HepG2 (cell line): ENCODE data around the gene PARK7. TPM values are rescaled to one million over a fixed set of nuclear protein-coding genes. Genes with fewer than 3 reads are reported as not detected.

ENCODE experiments used
- ATAC-seq: fragments of 200-7000 bp; cut with Tn5 transposase; 3 replicates; pipeline ENCODE4 v1.9.1; 2020; ENCODE audit warnings: mild to moderate bottlenecking, moderate library complexity
- BruUV-seq: library from RNA; stranded (reverse); fragments of 400-500 nt; replicated peaks from 2 replicates; lab custom pipeline; 2021; lab: Mats Ljungman, UMichigan
- CTCF ChIA-PET: fragments of 300-600 bp; formaldehyde crosslinking; extraction: SDS; loops from one replicate; lab custom pipeline; 2021; ENCODE audit warnings: low total read pairs, inconsistent platforms, low intra/inter-chr PET ratio; lab: Yijun Ruan, JAX
- POLR2A ChIA-PET: fragments of 350-600 bp; sonication (Branson Sonifier 250); formaldehyde crosslinking; loops from one replicate; lab custom pipeline; 2020; ENCODE audit warnings: antibody characterized with exemption, inconsistent platforms; lab: Yijun Ruan, JAX
- DNase-seq: peaks from one replicate; pipeline ENCODE4 v3.0.0-alpha.2; 2015; ENCODE audit warnings: low spot score
- FAIRE-seq: peaks from 3 replicates; lab custom pipeline; 2011; peaks lifted over from hg19 to GRCh38; lab: Jason Lieb, UNC
- H2AFZ ChIP-seq: one replicate; pipeline ENCODE4 v1.6.1; 2011; ENCODE audit warnings: low read length, inconsistent platforms
- H3K27ac ChIP-seq: fragments of 300-600 bp; 3 replicates; pipeline ENCODE4 v1.8.0; 2011; ENCODE audit warnings: mixed run types, mild to moderate bottlenecking, mixed read lengths, low read length, inconsistent platforms; ENCODE audit not compliant: insufficient read depth; ENCODE audit errors: extremely low read length
- H3K27me3 ChIP-seq, 2 experiments: fragments of 200-600 bp in 1 of 2; 2 replicates in 1 of 2; 3 replicates in 1 of 2; pipeline versions ENCODE4 v1.6.0 to v1.8.0; 2011; ENCODE audit warnings: low read length in 2 of 2, mild to moderate bottlenecking in 2 of 2, moderate library complexity in 2 of 2, inconsistent platforms in 1 of 2; ENCODE audit not compliant: insufficient read depth in 2 of 2, control insufficient read depth in 1 of 2
- H3K36me3 ChIP-seq, 2 experiments: fragments of 200-600 bp in 1 of 2; replicated peaks in 1 of 2; 2 replicates in 1 of 2; 3 replicates in 1 of 2; pipeline versions ENCODE4 v1.5.1 to v1.8.0; 2011; ENCODE audit warnings: low read length in 2 of 2, inconsistent platforms in 1 of 2; ENCODE audit not compliant: insufficient read depth in 2 of 2, control insufficient read depth in 1 of 2
- H3K4me1 ChIP-seq: 2 replicates; pipeline ENCODE4 v1.5.1; 2012; ENCODE audit warnings: low read length, inconsistent platforms; ENCODE audit not compliant: insufficient read depth
- H3K4me2 ChIP-seq: 2 replicates; pipeline ENCODE4 v1.6.0; 2011; ENCODE audit warnings: low read depth, low read length, inconsistent platforms
- H3K4me3 ChIP-seq, 3 experiments: fragments of 200-600 bp in 1 of 3; sonication (generic), shearing (Covaris generic) in 1 of 3; replicated peaks in 1 of 3; 2 replicates each; pipeline ENCODE4 v1.5.1; 2011 to 2016; ENCODE audit warnings: low read length in 3 of 3, inconsistent platforms in 2 of 3, low read depth in 2 of 3, mild to moderate bottlenecking in 2 of 3, control low read depth in 1 of 3, mixed read lengths in 1 of 3; ENCODE audit not compliant: insufficient read depth in 1 of 3
- H3K79me2 ChIP-seq: one replicate; pipeline ENCODE4 v1.6.1; 2011; ENCODE audit warnings: low read length, inconsistent platforms; ENCODE audit not compliant: insufficient read depth
- H3K9ac ChIP-seq: 2 replicates; pipeline ENCODE4 v1.6.0; 2011; ENCODE audit warnings: mild to moderate bottlenecking, low read depth, low read length, inconsistent platforms; ENCODE audit not compliant: insufficient read depth
- H3K9me3 ChIP-seq: 2 replicates; pipeline ENCODE4 v1.5.1; 2012; ENCODE audit warnings: mild to moderate bottlenecking, low read length
- H4K20me1 ChIP-seq: 2 replicates; pipeline ENCODE4 v1.6.0; 2011; ENCODE audit warnings: inconsistent platforms, mild to moderate bottlenecking, low read length, moderate library complexity; ENCODE audit not compliant: insufficient read depth
- AGO1 ChIP-seq: fragments of 200-400 bp; formaldehyde crosslinking; IDR thresholded peaks from 2 replicates; pipeline ENCODE4 v1.6.1; 2017; ENCODE audit warnings: mild to moderate bottlenecking, low read depth, low read length, moderate library complexity; ENCODE audit not compliant: poor library complexity, severe bottlenecking
- ATM ChIP-seq: fragments of 450-650 bp; IDR thresholded peaks from 2 replicates; pipeline ENCODE4 v1.7.1; 2017; ENCODE audit warnings: mild to moderate bottlenecking, borderline replicate concordance
- CEBPB ChIP-seq: IDR thresholded peaks from 2 replicates; pipeline ENCODE4 v1.6.1; 2011; ENCODE audit warnings: low read depth, low read length, improper control_type of control experiment, borderline replicate concordance
- FOXA1 ChIP-seq, 2 experiments: fragments of 450-650 bp in 1 of 2; sonication (generic) in 1 of 2; formaldehyde crosslinking in 1 of 2; IDR thresholded peaks; 2 replicates each; pipeline versions ENCODE4 v1.4.0 to v1.6.1; 2016 to 2020; ENCODE audit warnings: missing genetic modification reagents in 1 of 2
- KAT2B ChIP-seq: fragments of 150-350 bp; IDR thresholded peaks from 2 replicates; pipeline ENCODE4 v1.6.1; 2014; ENCODE audit warnings: low read depth, low read length, borderline replicate concordance
- KDM1A ChIP-seq: IDR thresholded peaks from 2 replicates; pipeline ENCODE4 v1.6.1; 2016; ENCODE audit warnings: missing compliant biosample characterization
- KDM2A ChIP-seq: sonication (generic); formaldehyde crosslinking; IDR thresholded peaks from 2 replicates; pipeline ENCODE4 v1.4.0; 2020; ENCODE audit warnings: low read depth, missing genetic modification reagents, borderline replicate concordance
- MAFF ChIP-seq: IDR thresholded peaks from 2 replicates; pipeline ENCODE4 v1.6.1; 2011; ENCODE audit warnings: low read depth, low read length, improper control_type of control experiment
- MAX ChIP-seq: IDR thresholded peaks from 2 replicates; pipeline ENCODE4 v1.6.1; 2012; ENCODE audit warnings: inconsistent platforms
- NONO ChIP-seq, 2 experiments: fragments of 450-650 bp in 1 of 2; sonication (generic) in 1 of 2; formaldehyde crosslinking in 1 of 2; IDR thresholded peaks in 1 of 2; conservative IDR thresholded peaks in 1 of 2; 2 replicates each; pipeline versions ENCODE4 v1.6.1 to v1.8.0; 2017 to 2022; ENCODE audit warnings: mild to moderate bottlenecking in 1 of 2, missing genetic modification reagents in 1 of 2, moderate library complexity in 1 of 2
- POLR2A ChIP-seq, 2 experiments: IDR thresholded peaks; 2 replicates each; pipeline ENCODE4 v1.6.1; 2011; ENCODE audit warnings: low read depth in 2 of 2, low read length in 2 of 2, mild to moderate bottlenecking in 1 of 2, moderate library complexity in 1 of 2; ENCODE audit not compliant: insufficient read depth in 1 of 2
- POLR2AphosphoS5 ChIP-seq: IDR thresholded peaks from 2 replicates; pipeline ENCODE4 v1.6.1; 2012; ENCODE audit warnings: low read depth, low read length
- POLR2G ChIP-seq: fragments of 200-400 bp; formaldehyde crosslinking; IDR thresholded peaks from 2 replicates; pipeline ENCODE4 v1.6.1; 2018; ENCODE audit warnings: mild to moderate bottlenecking, low read depth, low read length, moderate library complexity
- RARG ChIP-seq: sonication (generic); formaldehyde crosslinking; IDR thresholded peaks from 2 replicates; pipeline ENCODE4 v1.4.0; 2020; ENCODE audit warnings: low read depth, mild to moderate bottlenecking, missing genetic modification reagents
- RBM22 ChIP-seq: fragments of 200-400 bp; formaldehyde crosslinking; optimal IDR thresholded peaks from 2 replicates; pipeline ENCODE3; 2017; ENCODE audit warnings: mild to moderate bottlenecking, low read length, moderate library complexity
- SOX5 ChIP-seq: IDR thresholded peaks from 2 replicates; pipeline ENCODE4 v1.6.1; 2016; ENCODE audit warnings: borderline replicate concordance
- TBX2 ChIP-seq: sonication (generic); formaldehyde crosslinking; IDR thresholded peaks from 2 replicates; pipeline ENCODE4 v1.5.0; 2020; ENCODE audit warnings: missing genetic modification reagents, mild to moderate bottlenecking, borderline replicate concordance
- TEAD3 ChIP-seq: optimal IDR thresholded peaks from 2 replicates; pipeline ENCODE3; 2016; ENCODE audit warnings: borderline replicate concordance
- ZBTB34 ChIP-seq: sonication (generic); formaldehyde crosslinking; IDR thresholded peaks from 2 replicates; pipeline ENCODE4 v1.8.0; 2022; ENCODE audit warnings: mild to moderate bottlenecking, missing genetic modification reagents
- ZC3H13 ChIP-seq: sonication (generic); formaldehyde crosslinking; IDR thresholded peaks from 2 replicates; pipeline ENCODE4 v1.8.1; 2023; ENCODE audit warnings: mild to moderate bottlenecking, missing genetic modification reagents, moderate library complexity
- ZNF720 ChIP-seq: sonication (generic); formaldehyde crosslinking; IDR thresholded peaks from 2 replicates; pipeline ENCODE4 v1.4.0; 2020; ENCODE audit warnings: missing genetic modification reagents
- WGBS: methylation state at CpG from one replicate; pipeline ENCODE4 v1.1.6; 2017; ENCODE audit warnings: low lambda C conversion rate; 5-methylcytosine and 5-hydroxymethylcytosine counted together
- in situ Hi-C: cut with HindIII; loops from 2 replicates; pipeline ENCODE4 v1.10.0; 2017; ENCODE audit warnings: low pct_unique_long_range_greater_than_20kb; ENCODE audit not compliant: extremely low pct_ligation_motif_present
- intact Hi-C: fragments of 100-400 bp; cut with micrococcal nuclease; formaldehyde crosslinking; loops from one replicate; pipeline ENCODE4 v1.10.0; 2022; ENCODE audit not compliant: unreplicated experiment
- polyA plus RNA-seq, 8 experiments: library from polyadenylated mRNA; depleted of rRNA in 3 of 8; stranded (reverse) in 7 of 8; unstranded in 1 of 8; fragments of >200 nt; fragmentation: Illumina TruSeq in 4 of 8; extraction: Trizol in 4 of 8; gene quantifications; 2 replicates each; pipeline versions ENCODE4 v1.2.1 to v1.2.3, GENCODE V29; 2011 to 2016; ENCODE audit warnings: low read depth in 4 of 8, missing spikeins in 1 of 8, mixed read lengths in 1 of 8; ENCODE audit not compliant: insufficient read depth in 1 of 8
- total RNA-seq, 5 experiments: library from RNA; depleted of rRNA; stranded (reverse); fragments of >200 nt; fragmentation: Illumina TruSeq; extraction: Trizol; gene quantifications; 2 replicates each; pipeline ENCODE4 v1.2.3, GENCODE V29; 2016; ENCODE audit warnings: low read depth in 1 of 5

PARK7 gene
- total and polyA plus RNA-seq, 2 of the 13 experiments (the other 11 are each of a cell fraction or from before 2014, with no cell fraction given), result 212 to 296 TPM

GRCh38 chr1:8004113-8004802 lies 42.7 kb downstream of the PARK7 start (continued):
- TF ChIP-seq TBX2 (CRISPR knock-in tag), result no peak
- peak; percentile 29; the same call in 1 of the 2 replicates for TF ChIP-seq POLR2AphosphoS5
- TF ChIP-seq NONO (IDR thresholded peaks at IDR 0.05), result no peak
- 0 out of 2 replicates have a peak, but pooled peaks have one; percentile 15 for TF ChIP-seq NONO (CRISPR knock-in tag; conservative IDR thresholded peaks at IDR 0.05)
- peak; percentile 48; the same call in 1 of the 2 replicates for TF ChIP-seq ZC3H13 (CRISPR knock-in tag)
- peak; percentile 80 for TF ChIP-seq RBM22
- TF ChIP-seq ZBTB34 (CRISPR knock-in tag), result no peak
- TF ChIP-seq ZNF720 (CRISPR knock-in tag), result no peak
- no peak for TF ChIP-seq FOXA1 (IDR thresholded peaks at IDR 0.05)
- TF ChIP-seq FOXA1 (CRISPR knock-in tag; IDR thresholded peaks at IDR 0.05), result no peak
- no peak for TF ChIP-seq KAT2B

GRCh38 chr1:8004803-8005573 lies 43.5 kb downstream of the PARK7 start:
- peak overlapping the region; percentile 52 for H3K27ac ChIP-seq
- H3K27me3 ChIP-seq, result no peaks in the 10 kb centered on the region
- ChIA-PET POLR2A (interaction anchor here (1.5 to 1.6 kb wide), 3 partner anchors 10 to 311 kb away, joined by 3 to 4 read pairs (median 4); no protein-coding TSS in a partner anchor), CTCF (no interaction called here)
- no peak overlapping the region for H3K9ac ChIP-seq
- H3K9me3 ChIP-seq, result no peaks in the 10 kb centered on the region
- ATAC-seq (peak; percentile 62), FAIRE-seq (peak; percentile 70), DNase-seq (peak; percentile 89)
- peaks cover 22% of the 10 kb centered on the region; the same call in 1 of the 2 replicates for H4K20me1 ChIP-seq
- no peak overlapping the region for H3K4me3 ChIP-seq
- no TSS peak for BruUV-seq
- peak overlapping the region; percentile 28; the same call in 1 of the 2 replicates for H3K4me2 ChIP-seq
- no peak overlapping the region for H2AFZ ChIP-seq
- intact Hi-C loops, result no loop called here
- no peaks in the 10 kb centered on the region for H3K79me2 ChIP-seq
- no peaks in the 10 kb centered on the region; a peak in 1 of 5 replicates for H3K36me3 ChIP-seq
- 48% methylated on average over 17 of the region's 17 CpGs for WGBS
- in situ Hi-C loops, result no loop called here
- peaks cover 29% of the 10 kb centered on the region for H3K4me1 ChIP-seq
- TF ChIP-seq AGO1, result peak; percentile 71
- TF ChIP-seq RBM22, result peak; percentile 70
- TF ChIP-seq POLR2G, result peak; percentile 54
- no peak for TF ChIP-seq RARG (CRISPR knock-in tag)
- peak; percentile 58 for TF ChIP-seq TEAD3 (CRISPR knock-in tag)
- TF ChIP-seq POLR2A (IDR thresholded peaks at IDR 0.05; ENCODE audit: insufficient read depth in 1 of 2, low read depth in 2 of 2, low read length in 2 of 2), result peak; percentile 15 to 48; a peak in 1 of 4 replicates
- TF ChIP-seq KDM2A, result peak; percentile 40; the same call in 1 of the 2 replicates
- no peak for TF ChIP-seq MAX
- no peak for TF ChIP-seq ATM
- peak; percentile 23; the same call in 1 of the 2 replicates for TF ChIP-seq SOX5 (CRISPR knock-in tag)
- TF ChIP-seq CEBPB, result peak; percentile 46
- 0 out of 2 replicates have a peak, but pooled peaks have one; percentile 13 for TF ChIP-seq KDM1A (CRISPR knock-in tag)
- 0 out of 2 replicates have a peak, but pooled peaks have one; percentile 12 for TF ChIP-seq MAFF
